HG03378 (cell line): Measurements from ENCODE around the gene RFPL3.
"Not testable (repeated sequence)": the region's sequence is repeated elsewhere in the genome, so short reads cannot be mapped to it uniquely, and the experiment has no call there.

Experiments
- ATAC-seq: cut with Tn5 transposase; IDR thresholded peaks from one replicate; pipeline ENCODE4 v1.9.1; 2021; ENCODE audit warnings: mild to moderate bottlenecking, moderate library complexity; ENCODE audit not compliant: unreplicated experiment

Gene RFPL3

DNA sequence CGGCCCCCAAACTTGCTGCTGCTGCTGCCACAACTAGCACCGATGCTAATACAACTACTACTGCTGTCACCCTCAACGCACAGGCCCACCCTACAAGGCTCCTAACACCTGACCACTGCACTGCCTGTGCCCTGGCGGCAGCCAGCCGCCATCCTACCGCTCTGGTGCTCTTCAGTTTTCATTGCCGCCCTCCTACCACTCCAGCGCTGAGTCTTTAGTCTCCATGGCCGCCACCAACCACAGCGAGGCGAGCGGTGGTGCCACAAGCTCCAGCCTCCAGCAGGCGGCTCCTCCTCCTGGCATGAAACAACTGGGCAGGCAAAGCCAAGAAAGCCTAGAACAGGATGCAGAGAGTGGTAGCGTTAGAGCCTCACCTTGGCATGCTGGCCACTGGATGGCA, 5.0 kb upstream of the RFPL3 start:
- ATAC-seq, result no peak

DNA sequence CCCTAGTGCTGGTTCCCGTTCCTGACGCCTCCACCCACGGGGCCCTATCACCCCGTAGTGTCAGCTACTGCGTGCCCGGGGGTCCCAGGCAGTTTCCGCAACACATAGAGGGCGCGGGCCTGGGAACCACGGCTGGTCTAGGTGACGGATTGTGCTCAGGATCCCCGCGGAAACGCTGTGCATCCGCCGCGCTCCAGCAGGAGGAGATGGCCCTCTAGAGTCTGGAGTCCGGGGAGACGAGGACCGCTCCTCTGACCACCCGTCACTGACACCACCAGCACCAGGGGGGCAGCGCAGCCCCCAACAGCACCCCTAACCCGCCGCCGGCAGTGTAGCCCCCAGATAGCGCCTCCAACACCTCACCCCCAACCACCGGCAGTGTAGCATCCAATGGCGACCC, 4.4 kb upstream of the RFPL3 start:
- ATAC-seq, result no peak

DNA sequence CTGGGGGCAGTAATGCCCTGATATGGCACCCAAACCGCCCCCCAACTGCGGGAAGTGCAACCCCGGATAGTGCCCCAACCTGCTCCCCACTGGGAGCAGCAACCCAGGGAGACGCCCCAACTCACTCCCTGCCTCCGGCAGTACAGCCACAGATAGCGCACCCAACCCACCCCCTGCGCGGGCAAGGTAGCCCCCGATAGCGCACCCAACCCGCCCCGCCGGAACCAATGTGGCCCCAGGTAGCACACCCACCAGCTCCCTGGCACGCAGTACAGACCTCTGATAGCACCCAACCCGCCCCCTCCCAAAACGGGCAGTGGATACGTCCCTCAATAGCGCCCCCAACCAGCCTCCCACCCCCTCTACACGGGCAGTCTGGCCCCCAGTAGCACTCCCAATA, 3.8 kb upstream of the RFPL3 start:
- no peak for ATAC-seq

DNA sequence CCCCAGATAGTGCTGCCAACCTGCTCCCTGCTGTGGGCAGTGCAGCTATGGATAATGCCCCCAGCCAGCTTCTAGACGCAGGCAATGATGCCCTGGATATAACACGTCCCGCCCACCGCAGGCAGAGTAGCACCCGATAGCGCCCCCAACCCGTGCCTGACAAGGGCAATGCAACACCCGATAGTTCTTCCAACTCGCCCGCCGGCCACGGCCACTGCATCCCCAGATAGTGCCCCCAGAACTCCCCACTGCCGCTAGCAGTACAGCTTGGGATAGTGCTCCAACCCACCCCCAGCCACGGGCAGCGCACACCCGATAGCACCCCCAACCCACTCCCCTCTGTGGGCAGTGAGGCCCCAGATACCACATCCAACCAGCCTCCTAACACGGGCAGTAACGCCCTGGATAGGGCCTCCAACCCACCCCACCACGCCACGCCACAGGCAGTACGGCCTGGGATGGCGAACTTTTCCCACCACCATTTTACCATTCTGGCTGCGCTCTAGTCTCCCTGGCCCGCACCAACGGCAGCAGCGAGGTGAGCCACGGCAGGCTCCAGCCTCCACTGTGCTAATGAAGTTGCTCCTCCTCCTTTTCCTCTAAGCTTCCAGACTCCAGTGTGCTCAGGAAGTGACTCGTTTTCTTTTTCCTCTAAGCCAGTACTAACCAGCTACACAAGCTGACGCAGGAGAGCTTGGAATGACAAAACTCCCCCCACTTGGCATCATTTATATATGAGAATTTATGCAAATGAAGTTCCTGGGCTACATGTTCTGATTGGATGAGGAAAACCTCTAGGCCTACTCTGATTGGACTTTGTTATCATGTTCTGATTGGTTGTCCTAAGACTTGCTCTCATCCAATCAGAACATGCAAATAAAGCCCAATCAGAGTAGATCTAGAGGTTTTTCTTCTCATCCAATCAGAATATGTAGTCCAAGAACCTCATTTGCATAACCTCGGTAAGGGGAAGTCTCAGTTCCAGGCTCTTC, 3.0 kb upstream of the RFPL3 start:
- ATAC-seq, result no peak

DNA sequence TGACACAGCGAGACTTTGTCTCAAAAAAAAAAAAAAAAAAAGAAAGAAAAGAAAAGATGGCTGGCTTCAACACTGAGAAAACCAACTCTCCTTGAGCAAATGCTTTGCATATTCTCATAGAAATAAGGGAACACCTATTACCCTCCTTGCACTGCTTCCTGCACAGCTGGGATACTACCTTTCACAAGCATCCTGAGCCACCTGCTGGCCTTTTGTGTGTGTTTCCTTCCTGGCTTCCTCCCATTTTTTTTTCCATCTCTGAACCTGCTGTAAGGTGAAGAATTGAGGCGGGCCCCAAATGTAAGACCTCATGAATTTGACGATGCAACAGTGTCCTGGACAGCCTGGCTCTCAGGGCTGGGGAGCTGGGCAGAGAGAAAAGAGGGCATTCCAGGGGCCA, 1.9 kb upstream of the RFPL3 start:
- no peak for ATAC-seq

DNA sequence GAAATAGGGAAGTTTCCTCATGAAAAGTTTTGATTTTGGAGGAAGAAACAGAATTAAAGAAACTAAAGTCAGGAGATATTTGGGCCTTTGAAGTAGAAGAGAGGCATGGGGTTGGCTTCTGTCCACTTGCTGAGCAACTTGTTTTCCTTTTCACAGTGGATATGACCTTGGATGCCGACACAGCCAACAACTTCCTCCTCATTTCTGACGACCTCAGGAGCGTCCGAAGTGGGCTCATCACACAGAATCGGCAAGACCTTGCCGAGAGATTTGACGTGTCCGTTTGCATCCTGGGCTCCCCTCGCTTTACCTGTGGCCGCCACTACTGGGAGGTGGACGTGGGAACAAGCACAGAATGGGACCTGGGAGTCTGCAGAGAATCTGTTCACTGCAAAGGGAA, 2.4 kb downstream of the RFPL3 start:
- ATAC-seq, result not testable (repeated sequence)

DNA sequence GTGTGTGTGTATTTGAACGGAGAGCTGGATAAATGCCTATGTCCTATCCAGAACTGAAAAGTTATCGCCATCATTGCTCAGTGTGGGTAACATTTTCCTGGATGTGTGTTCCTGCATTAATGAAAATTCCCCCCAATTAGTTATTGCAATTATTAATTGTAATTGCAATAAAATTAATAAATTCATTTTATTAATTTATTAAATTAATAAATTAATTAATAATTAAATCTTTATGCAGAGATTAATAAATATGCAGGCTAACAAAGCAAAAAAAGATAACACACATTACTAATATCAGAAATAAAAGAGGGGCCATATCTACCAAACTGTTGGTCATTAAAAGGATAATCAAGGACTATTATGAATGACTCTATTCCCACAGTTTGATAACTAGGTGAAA, 3.6 kb downstream of the RFPL3 start:
- ATAC-seq, result no peak

DNA sequence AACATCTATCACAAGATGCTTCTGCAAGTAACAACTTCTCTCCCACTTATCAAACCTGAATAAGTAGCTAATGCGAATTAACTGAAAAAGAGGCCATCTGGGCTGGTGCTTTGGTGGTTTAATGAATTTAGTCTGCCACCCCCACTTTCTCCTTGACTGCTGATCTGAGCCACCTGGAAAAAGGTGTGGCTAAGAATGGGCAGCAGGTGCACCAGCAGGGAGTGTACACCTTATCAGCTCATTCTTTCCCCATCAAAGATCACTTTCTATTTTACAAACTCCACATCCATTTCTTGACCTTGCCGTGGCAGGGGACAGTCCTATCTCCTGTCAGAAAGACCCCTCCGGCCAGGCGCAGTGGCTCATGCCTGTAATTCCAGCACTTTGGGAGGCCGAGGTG, 6.5 kb downstream of the RFPL3 start:
- ATAC-seq, result no peak

DNA sequence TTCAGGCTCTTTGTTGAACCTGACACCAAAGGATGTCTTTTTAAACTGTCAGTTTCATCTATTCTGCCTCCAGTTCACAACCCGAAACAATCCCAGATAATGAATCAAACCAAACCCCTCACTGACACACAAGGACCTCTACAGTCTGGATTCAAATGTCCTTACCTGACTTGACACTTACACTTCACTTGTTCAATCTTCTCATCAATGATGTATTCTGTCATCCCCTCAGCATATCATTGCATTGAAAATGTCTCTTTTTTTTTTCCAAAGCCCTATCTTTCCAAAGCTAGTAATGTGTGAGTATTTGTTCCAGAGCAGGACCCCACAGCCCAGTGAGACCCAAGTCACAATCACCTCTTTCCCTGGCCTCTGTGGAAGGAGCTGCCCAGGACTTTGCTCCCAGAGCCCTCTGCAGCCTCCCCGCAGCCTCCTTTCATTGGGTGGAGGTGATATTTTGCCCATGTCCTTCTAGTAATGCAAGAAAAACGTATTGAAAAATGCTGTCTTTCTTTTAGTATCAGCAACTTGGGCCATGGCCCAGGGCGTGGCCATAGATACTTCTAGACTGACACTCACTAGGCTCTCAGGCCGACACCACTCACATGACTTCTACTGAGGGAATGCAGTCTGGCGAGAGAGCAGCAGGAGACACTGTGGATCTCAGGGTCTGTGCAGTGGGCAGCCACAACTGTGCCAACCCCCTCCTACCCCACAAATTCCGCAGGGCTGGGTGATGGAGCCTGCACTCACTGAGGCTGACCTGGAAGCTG, 18.2 kb downstream of the RFPL3 start:
- ATAC-seq, result no peak

DNA sequence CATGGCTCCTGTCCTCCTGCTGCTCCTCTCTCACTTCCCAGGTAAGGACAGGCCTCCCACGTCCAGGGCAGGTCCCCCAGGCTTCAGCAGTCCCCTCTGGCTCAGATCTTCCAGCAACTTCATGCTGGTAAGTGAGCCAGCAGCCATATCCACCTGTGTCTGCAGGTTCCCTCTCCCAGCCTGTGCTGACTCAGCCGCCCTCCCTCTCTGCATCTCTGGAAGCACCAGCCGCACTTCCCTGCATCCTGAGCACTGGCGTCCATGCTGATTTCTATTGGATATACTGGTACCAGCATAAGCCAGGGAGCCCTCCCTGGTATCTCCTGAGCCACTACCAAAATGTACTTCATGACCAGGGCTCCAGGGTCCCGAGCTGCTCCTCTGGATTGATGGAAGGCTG, 19.0 kb downstream of the RFPL3 start:
- ATAC-seq, result no peak

DNA sequence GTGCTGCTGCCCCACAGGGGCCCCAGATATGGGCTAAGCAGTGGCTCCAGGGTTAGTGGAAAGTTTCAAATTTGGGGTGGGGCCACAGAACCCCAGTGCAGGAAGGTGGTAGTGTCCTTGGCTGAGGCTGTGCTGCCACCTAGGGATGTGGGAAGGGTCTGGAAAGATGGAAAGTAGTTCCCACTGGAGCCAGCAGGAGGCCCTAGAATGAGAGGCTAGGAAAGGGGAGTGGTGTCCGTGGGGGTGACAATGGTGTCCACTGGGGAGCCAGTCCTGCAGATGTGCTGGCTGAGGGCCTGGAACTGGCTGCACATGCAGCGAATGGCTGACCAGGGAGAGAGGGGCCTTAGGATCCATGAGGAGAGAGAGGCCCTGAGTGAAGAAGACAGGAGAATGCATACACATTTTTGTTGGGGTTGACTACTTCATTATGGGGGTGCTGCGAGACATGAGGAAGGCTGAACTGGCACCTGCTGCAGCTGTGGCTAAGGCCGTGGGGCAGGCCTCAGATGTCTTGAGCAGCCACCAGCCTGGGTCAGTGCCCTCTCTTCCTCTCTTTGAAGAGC, 21.1 kb downstream of the RFPL3 start:
- no peak for ATAC-seq

DNA sequence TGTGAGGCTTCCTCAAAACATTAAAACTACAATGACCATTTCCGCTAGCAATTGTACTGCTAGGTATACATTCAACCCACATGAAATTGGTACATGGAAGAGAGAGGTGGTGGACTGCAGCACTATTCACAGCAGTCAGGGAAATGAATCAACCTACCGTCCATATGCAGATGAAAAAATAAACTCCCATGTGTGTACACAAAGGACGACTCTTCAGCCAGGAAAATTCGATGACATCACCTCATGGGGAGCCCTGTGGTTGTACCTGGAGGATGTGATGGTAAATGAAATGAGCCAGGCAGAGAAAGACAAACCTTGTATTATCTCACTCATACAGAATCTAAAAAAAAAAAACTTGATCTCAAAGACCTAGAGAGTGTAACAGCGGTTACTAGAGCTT, 23.3 kb downstream of the RFPL3 start:
- ATAC-seq, result no peak

DNA sequence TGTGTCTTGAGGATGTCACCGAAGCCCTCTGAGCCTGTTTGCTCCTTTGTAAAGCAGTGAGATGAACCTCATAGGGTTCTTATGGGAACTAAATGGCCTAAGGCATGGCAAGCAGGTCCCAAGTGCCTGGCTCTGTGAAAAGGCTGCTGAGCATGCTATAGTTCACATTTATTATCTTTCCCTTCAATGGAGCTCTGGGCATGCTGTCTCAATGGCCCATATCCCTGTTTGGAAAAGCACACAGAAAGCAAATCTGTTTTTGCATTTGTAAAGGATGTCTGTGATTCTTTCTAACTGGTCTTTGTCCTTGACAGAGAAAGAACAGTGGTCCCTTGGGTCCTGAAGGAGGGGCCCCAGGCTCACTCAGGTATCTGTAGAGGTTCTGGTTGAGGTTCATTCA, 28.0 kb downstream of the RFPL3 start:
- no peak for ATAC-seq

DNA sequence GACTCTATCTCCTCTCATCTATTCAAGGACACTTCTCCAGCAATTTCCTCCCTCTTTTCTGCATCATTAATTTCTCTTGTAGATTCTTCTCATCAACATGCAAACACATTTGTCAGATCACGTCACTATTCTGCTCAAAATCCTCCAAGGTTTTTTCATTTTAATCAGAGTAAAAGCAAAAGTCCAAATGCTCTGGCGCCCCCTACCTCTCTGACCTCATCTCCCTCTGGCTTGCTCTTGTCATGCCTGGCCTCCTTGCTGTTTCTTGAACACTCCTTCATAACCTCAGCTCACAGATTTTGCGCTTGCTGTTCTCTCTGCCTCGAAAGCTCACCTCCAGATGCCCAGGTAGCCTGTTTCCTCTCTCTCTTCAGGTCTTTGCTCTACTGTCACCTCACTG, 32.0 kb downstream of the RFPL3 start:
- ATAC-seq, result no peak

DNA sequence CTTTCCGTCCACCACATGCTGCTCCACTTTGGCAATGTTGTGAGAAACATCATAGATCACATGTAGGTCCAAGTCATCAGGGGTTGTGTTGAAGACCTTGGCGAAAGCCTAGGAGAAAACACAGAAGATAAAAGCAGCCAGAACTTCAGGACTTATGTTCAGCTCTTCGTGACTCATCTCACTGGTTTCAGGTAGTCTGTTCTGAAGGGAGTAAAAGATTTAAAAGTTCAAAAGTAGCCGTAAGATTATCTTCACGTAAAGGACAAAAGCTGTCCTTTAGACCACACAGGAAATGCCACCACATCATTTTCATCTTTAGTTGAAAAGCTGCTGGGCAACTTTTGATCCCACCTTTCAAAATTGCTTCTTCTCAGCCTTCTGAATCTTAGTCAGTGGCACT, 37.4 kb downstream of the RFPL3 start:
- ATAC-seq, result no peak

DNA sequence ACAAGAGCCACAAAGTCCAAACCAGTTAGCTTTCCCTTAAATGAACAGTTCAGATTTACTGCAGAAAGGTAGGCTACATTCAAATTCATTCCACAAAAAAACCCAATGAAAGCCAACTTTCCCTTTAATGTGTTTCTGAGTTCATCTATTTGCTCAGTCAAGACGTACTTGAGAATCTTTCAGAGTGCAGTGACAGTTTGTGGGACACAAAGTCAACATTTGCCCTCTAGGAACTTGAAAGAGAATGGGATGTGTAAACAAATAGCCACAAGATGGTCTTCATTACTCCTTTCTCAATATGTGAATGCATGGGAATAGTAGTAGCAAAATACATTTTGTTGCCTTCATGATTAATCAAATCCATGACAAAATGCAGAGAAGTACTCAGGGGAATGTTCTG, 38.6 kb downstream of the RFPL3 start:
- no peak for ATAC-seq

DNA sequence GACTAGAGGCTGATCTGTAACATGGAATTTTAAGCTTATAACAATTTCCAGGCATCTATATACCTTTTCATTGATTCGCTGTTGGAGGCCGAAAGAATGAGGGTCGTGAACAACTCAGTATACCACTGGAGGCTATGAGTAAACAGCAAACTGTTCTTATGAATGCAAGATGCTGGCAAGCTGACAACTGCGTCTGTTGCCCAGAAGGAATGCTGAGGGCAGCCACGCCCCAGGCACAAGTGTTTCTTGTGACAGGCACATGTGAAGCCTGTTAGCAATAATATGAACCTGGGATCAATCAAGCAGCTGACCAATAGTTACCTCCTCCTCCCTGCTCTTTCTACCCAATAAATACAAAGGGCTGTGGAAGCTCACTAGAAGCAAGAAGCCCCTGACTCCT, 39.1 kb downstream of the RFPL3 start:
- ATAC-seq, result no peak

DNA sequence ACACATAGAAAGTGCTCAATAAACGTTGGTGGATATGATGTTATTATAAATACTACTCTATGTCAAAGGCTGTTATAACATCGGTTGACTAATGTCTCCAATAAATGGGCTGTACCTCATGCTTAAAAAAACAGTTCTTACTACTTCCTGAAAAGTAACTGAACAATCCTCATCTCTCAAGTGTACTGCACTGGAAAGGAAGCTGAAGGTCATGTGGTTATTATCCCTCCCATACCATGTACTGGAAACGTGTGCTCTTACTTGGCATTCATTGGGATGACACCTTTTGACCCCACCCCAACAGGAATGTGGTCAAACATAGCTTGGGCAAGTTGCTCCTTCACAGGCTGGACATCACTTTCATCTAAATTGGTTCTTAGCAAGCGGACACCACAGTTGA, 43.8 kb downstream of the RFPL3 start:
- ATAC-seq, result no peak

DNA sequence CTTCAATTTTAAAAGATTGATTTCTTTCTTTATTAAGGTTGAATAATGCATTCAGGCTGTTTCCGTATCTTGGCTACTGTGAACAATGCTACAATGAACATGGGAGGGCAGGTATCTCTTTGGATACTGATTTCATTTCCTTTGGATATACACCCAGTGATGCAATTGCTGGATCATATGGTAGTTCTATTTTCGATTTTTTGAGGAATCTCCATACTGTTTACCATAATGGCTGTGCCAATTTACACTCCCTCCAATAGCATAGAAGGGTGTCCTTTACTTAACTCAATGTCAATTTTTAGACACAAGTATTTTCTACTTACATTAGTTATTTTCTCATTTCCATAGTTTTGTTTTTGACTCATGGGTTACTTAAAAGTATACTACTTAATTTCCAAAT, 46.4 kb downstream of the RFPL3 start:
- ATAC-seq, result no peak

DNA sequence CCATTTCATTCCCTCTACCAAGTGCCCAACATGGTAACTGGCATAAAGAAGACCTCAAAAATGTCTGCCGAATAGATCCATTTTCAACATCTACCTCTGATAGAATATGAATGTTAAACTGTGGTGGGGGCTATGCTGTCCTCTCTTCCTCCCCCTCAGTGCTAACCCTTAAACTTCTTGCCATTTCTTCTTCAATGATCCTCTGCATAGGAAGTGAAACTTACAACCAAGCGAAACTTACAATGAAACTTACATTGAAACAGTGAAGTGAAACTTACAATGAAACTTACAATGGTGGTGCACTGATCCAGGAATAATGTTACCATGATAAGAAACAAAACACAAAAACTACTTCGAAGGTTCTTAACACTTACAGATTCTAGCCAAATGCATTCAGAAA, 49.6 kb downstream of the RFPL3 start:
- peak; percentile 51 for ATAC-seq

DNA sequence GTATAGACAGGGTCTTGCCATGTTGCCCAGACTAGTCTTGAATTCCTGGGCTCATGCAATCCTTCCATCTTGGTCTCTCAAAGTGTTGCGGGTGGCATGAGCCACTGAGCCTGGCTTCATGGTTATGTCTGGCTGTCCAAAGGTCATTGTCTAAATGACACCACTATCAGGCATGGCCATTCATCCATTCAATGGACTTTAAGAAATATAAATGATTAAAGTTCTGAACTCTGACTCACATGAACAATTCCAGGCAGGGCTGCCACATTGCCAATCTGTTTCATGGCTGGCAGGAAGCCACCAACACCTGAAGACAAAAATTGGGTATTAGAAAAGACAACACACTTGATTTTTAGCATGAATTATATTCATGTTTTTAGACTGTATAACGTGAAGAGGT, 50.3 kb downstream of the RFPL3 start:
- ATAC-seq, result no peak

DNA sequence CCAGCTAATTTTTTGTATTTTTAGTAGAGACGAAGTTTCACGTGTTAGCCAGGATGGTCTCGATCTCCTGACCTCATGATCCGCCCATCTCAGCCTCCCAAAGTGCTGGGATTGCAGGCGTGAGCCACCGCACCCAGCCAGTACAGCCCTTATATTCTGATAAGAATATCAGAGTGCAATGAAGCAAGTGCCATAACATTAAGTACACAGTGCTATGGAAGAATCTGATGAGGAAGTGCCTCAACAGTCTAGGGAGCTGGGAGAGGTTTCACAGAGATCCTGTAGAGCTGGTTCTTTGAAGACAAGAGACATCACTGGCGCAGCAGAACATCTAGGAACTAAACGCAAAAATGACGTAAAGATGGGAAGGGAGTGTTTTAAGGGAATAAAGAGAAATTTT, 52.3 kb downstream of the RFPL3 start:
- no peak for ATAC-seq
